ACC112 (cell line): Measurements from ENCODE around the gene ZKSCAN3.
"Not testable (repeated sequence)": the region's sequence is repeated elsewhere in the genome, so short reads cannot be mapped to it uniquely, and the experiment has no call there.

Source experiments
- H2AFZ ChIP-seq: fragments of 200-600 bp; sonication (generic); one replicate; pipeline ENCODE4 v1.6.0; 2017; ENCODE audit warnings: antibody characterized with exemption, low read length; ENCODE audit not compliant: unreplicated experiment
- H3K27ac ChIP-seq: fragments of 200-600 bp; sonication (generic); 2 replicates; pipeline ENCODE4 v1.5.1; 2014; ENCODE audit warnings: low read depth, mild to moderate bottlenecking, antibody characterized with exemption, low read length, moderate library complexity
- H3K27me3 ChIP-seq: fragments of 200-600 bp; sonication (generic); 2 replicates; pipeline ENCODE4 v1.6.1; 2014; ENCODE audit warnings: mild to moderate bottlenecking, antibody characterized with exemption, low read length, moderate library complexity, mixed read lengths; ENCODE audit not compliant: insufficient read depth
- H3K36me3 ChIP-seq: fragments of 200-600 bp; sonication (generic); 2 replicates; pipeline ENCODE4 v1.6.1; 2016; ENCODE audit warnings: mild to moderate bottlenecking, antibody characterized with exemption, low read length, moderate library complexity, mixed read lengths; ENCODE audit not compliant: insufficient read depth
- H3K4me1 ChIP-seq: fragments of 200-600 bp; sonication (generic); one replicate; pipeline ENCODE4 v1.6.1; 2016; ENCODE audit warnings: low read length, mixed read lengths; ENCODE audit not compliant: insufficient read depth, unreplicated experiment, control insufficient read depth
- H3K4me3 ChIP-seq: fragments of 200-600 bp; sonication (generic); 2 replicates; pipeline ENCODE4 v1.5.1; 2014; ENCODE audit warnings: mild to moderate bottlenecking, low read depth, low read length
- H3K79me2 ChIP-seq: fragments of 200-600 bp; sonication (generic); one replicate; pipeline ENCODE4 v1.6.0; 2016; ENCODE audit warnings: low read length; ENCODE audit not compliant: control insufficient read depth, unreplicated experiment, insufficient read depth

The ZKSCAN3 gene

GRCh38 chr6:28399350-28400121 is 49.8 kb downstream of the ZKSCAN3 start, which contains the start of gene ZSCAN12:
TSS of gene ZSCAN12 (minus strand) at chr6:28399747. CDS start at chr6:28398405, 1,342 bp downstream.
- Histone ChIP-seq H3K27ac (peak within 1 kb of the TSS; percentile 58), H2AFZ (peak within 1 kb of the TSS; percentile 99), H3K36me3 (peaks cover 4% of the 10 kb centered on the region; the same call in 1 of the 2 replicates), H3K79me2 (peaks cover 35% of the 10 kb centered on the region), H3K27me3 (no peaks in the 10 kb centered on the region), H3K4me1 (peaks cover 32% of the 10 kb centered on the region), H3K4me3 (peak within 1 kb of the TSS; percentile 91)

- peak overlapping the region; percentile 91 for H3K4me3 ChIP-seq
- H2AFZ ChIP-seq = peak overlapping the region; percentile 99
- H3K27ac ChIP-seq = peak overlapping the region; percentile 58
- H3K79me2 ChIP-seq = peaks cover 35% of the 10 kb centered on the region
- peaks cover 4% of the 10 kb centered on the region; the same call in 1 of the 2 replicates for H3K36me3 ChIP-seq
- H3K27me3 ChIP-seq = no peaks in the 10 kb centered on the region
- peaks cover 32% of the 10 kb centered on the region for H3K4me1 ChIP-seq
These were observed 50.3 kb downstream of the ZKSCAN3 start for GRCh38 chr6:28400122-28400451.

GRCh38 chr6:28401172-28401571 is 51.4 kb downstream of the ZKSCAN3 start:
- H3K27me3 ChIP-seq = no peaks in the 10 kb centered on the region
- no peak overlapping the region for H3K27ac ChIP-seq
- peaks cover 4% of the 10 kb centered on the region; the same call in 1 of the 2 replicates for H3K36me3 ChIP-seq
- H2AFZ ChIP-seq = no peak overlapping the region
- H3K4me3 ChIP-seq = no peak overlapping the region
- H3K79me2 ChIP-seq = peaks cover 26% of the 10 kb centered on the region
- H3K4me1 ChIP-seq = peaks cover 32% of the 10 kb centered on the region

- H3K27ac ChIP-seq = no peak overlapping the region
These were observed 52.5 kb downstream of the ZKSCAN3 start for GRCh38 chr6:28402197-28402596.

GRCh38 chr6:28403923-28404322 is 54.2 kb downstream of the ZKSCAN3 start:
- not testable (repeated sequence) for H3K27ac ChIP-seq, H3K27me3 ChIP-seq, H3K36me3 ChIP-seq, H3K4me3 ChIP-seq, H2AFZ ChIP-seq, H3K79me2 ChIP-seq
- H3K4me1 ChIP-seq = peaks cover 12% of the 10 kb centered on the region

More at GRCh38 chr6:28402197-28402596, 52.5 kb downstream of the ZKSCAN3 start:
- Histone ChIP-seq H3K4me3 (no peak overlapping the region), H3K79me2 (peaks cover 21% of the 10 kb centered on the region), H3K27me3 (no peaks in the 10 kb centered on the region), H2AFZ (no peak overlapping the region), H3K4me1 (peaks cover 24% of the 10 kb centered on the region), H3K36me3 (no peaks in the 10 kb centered on the region)

- no peak overlapping the region for H2AFZ ChIP-seq
- no peaks in the 10 kb centered on the region for H3K36me3 ChIP-seq
- no peaks in the 10 kb centered on the region for H3K79me2 ChIP-seq
- no peak overlapping the region for H3K4me3 ChIP-seq
- 0 out of 2 replicates have a peak, but pooled peaks cover 6% of the 10 kb centered on the region for H3K27me3 ChIP-seq
- no peak overlapping the region for H3K27ac ChIP-seq
- no peaks in the 10 kb centered on the region for H3K4me1 ChIP-seq
These were observed 57.7 kb downstream of the ZKSCAN3 start for GRCh38 chr6:28407401-28407800.

GRCh38 chr6:28408076-28408802 is 58.5 kb downstream of the ZKSCAN3 start:
- H3K4me3 ChIP-seq = no peak overlapping the region
- H3K27me3 ChIP-seq = 0 out of 2 replicates have a peak, but pooled peaks cover 6% of the 10 kb centered on the region
- H3K4me1 ChIP-seq = no peaks in the 10 kb centered on the region
- H2AFZ ChIP-seq = no peak overlapping the region
- H3K36me3 ChIP-seq = no peaks in the 10 kb centered on the region
- H3K79me2 ChIP-seq = no peaks in the 10 kb centered on the region
- no peak overlapping the region for H3K27ac ChIP-seq

GRCh38 chr6:28410767-28411166 is 61.0 kb downstream of the ZKSCAN3 start:
- H3K36me3 ChIP-seq = no peaks in the 10 kb centered on the region
- H3K27me3 ChIP-seq = 0 out of 2 replicates have a peak, but pooled peaks cover 6% of the 10 kb centered on the region
- no peak overlapping the region for H3K27ac ChIP-seq
- no peak overlapping the region for H2AFZ ChIP-seq
- no peak overlapping the region for H3K4me3 ChIP-seq
- no peaks in the 10 kb centered on the region for H3K4me1 ChIP-seq
- no peaks in the 10 kb centered on the region for H3K79me2 ChIP-seq

GRCh38 chr6:28413681-28414080 is 63.9 kb downstream of the ZKSCAN3 start:
- H3K4me1 ChIP-seq = no peaks in the 10 kb centered on the region
- H3K4me3 ChIP-seq = no peak overlapping the region
- no peaks in the 10 kb centered on the region for H3K36me3 ChIP-seq
- no peak overlapping the region for H3K27ac ChIP-seq
- 0 out of 2 replicates have a peak, but pooled peaks cover 6% of the 10 kb centered on the region for H3K27me3 ChIP-seq
- H2AFZ ChIP-seq = no peak overlapping the region
- no peaks in the 10 kb centered on the region for H3K79me2 ChIP-seq
